Uterus (tissue), 2 donors: Measurements from ENCODE around the gene FRMD7.

Experiments
- CTCF ChIP-seq, 4 experiments: fragments of 200-600 bp in 2 of 4; fragments of 450-650 bp in 2 of 4; sonication (generic) in 2 of 4; IDR thresholded peaks; one replicate each; pipeline ENCODE4 v1.5.1; 2016 to 2019; ENCODE audit warnings: antibody characterized with exemption in 4 of 4, mild to moderate bottlenecking in 2 of 4, moderate library complexity in 1 of 4
- POLR2A ChIP-seq, 2 donors: fragments of 450-650 bp; IDR thresholded peaks; one replicate each; pipeline ENCODE4 v1.6.1; 2016; ENCODE audit warnings: antibody characterized with exemption in 2 of 2, mild to moderate bottlenecking in 1 of 2, moderate library complexity in 1 of 2

- TF ChIP-seq POLR2A (IDR thresholded peaks at IDR 0.05) (no peak), CTCF (IDR thresholded peaks at IDR 0.05) (no peak)
Measured at GRCh38 chrX:132034648-132035047, 93.2 kb downstream of the FRMD7 start.
